Anterior cingulate cortex (tissue), 58 donors: Measurements from ENCODE around the gene EHHADH.

Experiments
- DNase-seq, 58 donors: peaks; one replicate each; lab custom pipeline; 2025; lab: John Stamatoyannopoulos, UW

The EHHADH gene

GRCh38 chr3:185200639-185201038 lies 53.2 kb downstream of the EHHADH start:
- no peak for DNase-seq

GRCh38 chr3:185199671-185200070 lies 54.2 kb downstream of the EHHADH start:
- DNase-seq, result no peak

- DNase-seq, result no peak
Measured at GRCh38 chr3:185199206-185199605, 54.6 kb downstream of the EHHADH start.

GRCh38 chr3:185197068-185197467 lies 56.8 kb downstream of the EHHADH start:
- DNase-seq, result no peak

GRCh38 chr3:185195652-185196051 lies 58.2 kb downstream of the EHHADH start:
- no peak for DNase-seq

- no peak for DNase-seq
Measured at GRCh38 chr3:185188816-185189215, 65.0 kb downstream of the EHHADH start.

- DNase-seq, result no peak
Measured at GRCh38 chr3:185187391-185187790, 66.5 kb downstream of the EHHADH start.

- peak in 16 of 58 donors; percentile 0 to 32 (median 14) for DNase-seq
Measured at GRCh38 chr3:185176750-185177359, 77.0 kb downstream of the EHHADH start.

- DNase-seq, result peak in 54 of 58 donors; percentile 8 to 87 (median 60)
Measured at GRCh38 chr3:185175370-185175987, 78.4 kb downstream of the EHHADH start.

- peak in 6 of 58 donors; percentile 13 to 38 (median 20) for DNase-seq
Measured at GRCh38 chr3:185172086-185173049, 81.5 kb downstream of the EHHADH start.

- no peak for DNase-seq
Measured at GRCh38 chr3:185164428-185165217, 89.2 kb downstream of the EHHADH start.

GRCh38 chr3:185162634-185163033 lies 91.2 kb downstream of the EHHADH start:
- no peak for DNase-seq

GRCh38 chr3:185161761-185162160 lies 92.1 kb downstream of the EHHADH start:
- no peak for DNase-seq

GRCh38 chr3:185157347-185157746 lies 96.5 kb downstream of the EHHADH start:
- no peak for DNase-seq

GRCh38 chr3:185155678-185156077 lies 98.2 kb downstream of the EHHADH start:
- DNase-seq, result no peak

- peak in 51 of 58 donors; percentile 4 to 89 (median 46) for DNase-seq
Measured at GRCh38 chr3:185153861-185154629, 99.8 kb downstream of the EHHADH start.

- peak in 22 of 58 donors; percentile 10 to 80 (median 48) for DNase-seq
Measured at GRCh38 chr3:185153171-185153771, 100.6 kb downstream of the EHHADH start.

GRCh38 chr3:185152410-185153170 lies 101.3 kb downstream of the EHHADH start, which contains the start of gene C3orf70:
Gene C3orf70 (minus strand): TSS chr3:185153060. CDS start chr3:185152823, 237 bp downstream.
- DNase-seq, result peak in 54 of 58 donors; percentile 21 to 84 (median 66)
